Measurements from ENCODE around the gene RPL9.

- TF ChIP-seq CTCF (IDR thresholded peaks at IDR 0.05) (no peak), EZH2 (IDR thresholded peaks at IDR 0.05; ENCODE audit: borderline replicate concordance, insufficient read depth, low read depth, low read length, poor library complexity, severe bottlenecking) (no peak)
Measured at GRCh38 chr4:39490322-39490721, 31.6 kb upstream of the RPL9 start.

Data from B cell (primary cell).